GM12878 (cell line): ENCODE data around the gene TFR2.

Experiments
- BCL11A ChIP-seq: IDR thresholded peaks from 2 replicates; pipeline ENCODE4 v1.6.1; 2011; ENCODE audit warnings: low read depth, low read length
- CTCF ChIP-seq, 3 experiments: IDR thresholded peaks in 2 of 3; conservative IDR thresholded peaks in 1 of 3; 2 replicates each; pipeline ENCODE4 v1.5.1; 2011; ENCODE audit warnings: low read depth in 3 of 3, low read length in 3 of 3, mild to moderate bottlenecking in 3 of 3, control low read depth in 2 of 3, moderate library complexity in 2 of 3, inconsistent platforms in 1 of 3, mixed read lengths in 1 of 3; ENCODE audit not compliant: control insufficient read depth in 2 of 3, insufficient read depth in 1 of 3; ENCODE audit errors: extremely low read depth in 1 of 3
- STAT3 ChIP-seq: IDR thresholded peaks from 2 replicates; pipeline ENCODE4 v1.6.1; 2011; ENCODE audit warnings: low read depth, low read length, improper control_type of control experiment
- TCF12 ChIP-seq: IDR thresholded peaks from 2 replicates; pipeline ENCODE4 v1.6.1; 2011; ENCODE audit warnings: low read depth, mild to moderate bottlenecking, low read length

GRCh38 chr7:100627238-100627549 is 14.2 kb downstream of the TFR2 start:
- TF ChIP-seq CTCF (IDR thresholded peaks at IDR 0.05 in 2 of 3, conservative IDR thresholded peaks at IDR 0.05 in 1 of 3; ENCODE audit: control insufficient read depth in 2 of 3, extremely low read depth in 1 of 3, insufficient read depth in 1 of 3, low read depth in 3 of 3, low read length in 3 of 3) (no peak), TCF12 (no peak), BCL11A (no peak), STAT3 (no peak)
